ENCODE measurements around the gene CDC25A.

CDC25A gene

DNA sequence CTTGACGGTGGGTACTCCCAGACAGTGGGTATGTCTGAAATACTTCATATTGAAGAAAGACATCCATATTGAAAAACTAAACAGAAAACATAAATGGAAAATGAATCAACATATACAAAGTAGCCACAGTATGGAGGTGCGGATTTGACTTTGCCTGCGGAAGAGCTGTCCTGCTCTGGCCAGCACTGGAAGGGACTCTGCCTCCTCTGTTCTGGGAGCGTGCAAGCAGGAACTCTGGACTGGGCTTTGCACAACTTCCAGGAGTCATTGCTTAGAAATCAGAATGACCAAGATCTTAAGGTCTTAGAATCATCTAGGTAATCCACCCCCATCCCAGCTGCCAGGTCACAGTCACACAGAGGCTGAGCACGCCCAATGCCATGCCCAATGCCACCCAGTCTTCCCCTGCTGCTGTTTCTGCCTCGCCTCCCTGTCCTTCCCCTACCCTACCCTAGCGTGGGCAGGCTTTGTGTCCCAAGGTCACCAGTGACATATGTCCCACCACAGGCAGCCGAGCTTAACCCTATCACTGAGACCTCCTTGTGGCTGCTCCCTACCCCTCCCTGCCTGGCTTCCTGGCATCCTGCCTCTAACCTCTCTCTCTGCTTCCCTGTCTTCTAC lies 36.3 kb downstream of the CDC25A start:
- no peak for DNase-seq (ENCODE audit: low spot score)
- in situ Hi-C loops (cut with MboI; ENCODE audit: low sequenced_read_pairs, unreplicated experiment), result loop anchor here (10.0 to 25.0 kb wide), 3 partner anchors 157 to 615 kb away; no protein-coding TSS in a partner anchor
- TF ChIP-seq, protein P1, sequence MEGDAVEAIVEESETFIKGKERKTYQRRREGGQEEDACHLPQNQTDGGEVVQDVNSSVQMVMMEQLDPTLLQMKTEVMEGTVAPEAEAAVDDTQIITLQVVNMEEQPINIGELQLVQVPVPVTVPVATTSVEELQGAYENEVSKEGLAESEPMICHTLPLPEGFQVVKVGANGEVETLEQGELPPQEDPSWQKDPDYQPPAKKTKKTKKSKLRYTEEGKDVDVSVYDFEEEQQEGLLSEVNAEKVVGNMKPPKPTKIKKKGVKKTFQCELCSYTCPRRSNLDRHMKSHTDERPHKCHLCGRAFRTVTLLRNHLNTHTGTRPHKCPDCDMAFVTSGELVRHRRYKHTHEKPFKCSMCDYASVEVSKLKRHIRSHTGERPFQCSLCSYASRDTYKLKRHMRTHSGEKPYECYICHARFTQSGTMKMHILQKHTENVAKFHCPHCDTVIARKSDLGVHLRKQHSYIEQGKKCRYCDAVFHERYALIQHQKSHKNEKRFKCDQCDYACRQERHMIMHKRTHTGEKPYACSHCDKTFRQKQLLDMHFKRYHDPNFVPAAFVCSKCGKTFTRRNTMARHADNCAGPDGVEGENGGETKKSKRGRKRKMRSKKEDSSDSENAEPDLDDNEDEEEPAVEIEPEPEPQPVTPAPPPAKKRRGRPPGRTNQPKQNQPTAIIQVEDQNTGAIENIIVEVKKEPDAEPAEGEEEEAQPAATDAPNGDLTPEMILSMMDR (IDR thresholded peaks at IDR 0.05; ENCODE audit: borderline replicate concordance, control extremely low read depth, extremely low read depth, insufficient read depth, missing control alignments), result no peak

DNA sequence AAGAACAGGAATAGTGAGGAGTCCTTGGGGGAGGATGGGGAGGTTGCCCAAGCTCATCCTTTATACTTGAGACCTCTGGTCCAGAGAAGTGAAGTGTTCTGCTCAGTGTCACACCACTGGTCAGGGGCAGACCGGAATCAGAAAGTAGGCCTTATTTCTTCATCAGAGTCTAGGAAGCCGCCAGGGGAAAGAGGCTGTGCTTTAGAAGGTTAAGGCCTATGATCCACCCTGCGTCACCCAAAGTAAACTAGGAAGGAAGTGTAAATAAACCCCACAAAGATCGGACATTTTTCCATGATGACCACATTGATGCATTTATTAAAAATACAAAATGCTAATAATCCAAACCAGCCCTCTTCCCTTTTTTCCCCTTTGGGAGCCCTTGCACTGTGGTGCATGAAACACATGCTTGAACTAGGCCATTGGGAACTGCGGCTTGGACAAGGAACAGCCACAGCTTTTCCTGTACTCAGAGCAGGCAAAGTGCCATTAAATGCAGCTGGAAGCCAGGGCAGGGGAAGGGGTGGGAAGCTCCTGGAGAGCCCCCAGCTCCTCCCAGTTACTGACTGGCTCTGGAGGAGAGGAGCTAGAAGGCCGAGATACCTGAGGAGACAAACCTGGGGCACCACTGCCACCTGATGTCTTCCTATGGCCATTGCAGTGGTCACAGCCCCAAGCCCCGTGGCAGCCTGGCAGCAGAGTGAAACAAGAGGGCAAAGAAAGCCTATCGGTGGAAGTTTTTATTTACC lies 37.0 kb downstream of the CDC25A start:
- TF ChIP-seq, protein P1 (IDR thresholded peaks at IDR 0.05; ENCODE audit: borderline replicate concordance, control extremely low read depth, extremely low read depth, insufficient read depth, missing control alignments), result peak; percentile 80
- in situ Hi-C loops (cut with MboI; ENCODE audit: low sequenced_read_pairs, unreplicated experiment), result loop anchor here (10.0 to 25.0 kb wide), 3 partner anchors 156 to 614 kb away; no protein-coding TSS in a partner anchor
- peak; percentile 84 for DNase-seq (ENCODE audit: low spot score)

DNA sequence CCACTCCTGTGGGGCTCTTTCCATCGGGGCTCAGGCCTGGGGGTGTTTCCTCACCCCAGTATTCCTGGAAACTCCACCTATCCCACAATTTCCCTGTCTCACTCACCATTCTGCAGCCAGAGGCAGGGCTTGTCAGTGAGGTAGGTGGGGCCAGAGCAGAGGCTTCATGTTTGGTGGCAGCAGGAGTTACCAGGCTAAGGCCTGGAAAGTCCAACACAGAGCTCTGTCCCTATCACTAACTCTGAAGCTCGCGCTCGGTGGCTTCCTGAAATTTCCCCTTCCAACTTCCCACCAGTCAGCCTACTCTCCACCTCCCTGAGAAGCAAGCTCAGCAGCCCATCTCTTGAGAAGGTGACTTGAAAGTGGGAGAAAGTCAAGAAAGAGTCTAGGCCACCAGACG lies 44.2 kb downstream of the CDC25A start:
- no peak for DNase-seq (ENCODE audit: low spot score)
- TF ChIP-seq, protein P1 (IDR thresholded peaks at IDR 0.05; ENCODE audit: borderline replicate concordance, control extremely low read depth, extremely low read depth, insufficient read depth, missing control alignments), result no peak
- in situ Hi-C loops (cut with MboI; ENCODE audit: low sequenced_read_pairs, unreplicated experiment), result no loop called here

DNA sequence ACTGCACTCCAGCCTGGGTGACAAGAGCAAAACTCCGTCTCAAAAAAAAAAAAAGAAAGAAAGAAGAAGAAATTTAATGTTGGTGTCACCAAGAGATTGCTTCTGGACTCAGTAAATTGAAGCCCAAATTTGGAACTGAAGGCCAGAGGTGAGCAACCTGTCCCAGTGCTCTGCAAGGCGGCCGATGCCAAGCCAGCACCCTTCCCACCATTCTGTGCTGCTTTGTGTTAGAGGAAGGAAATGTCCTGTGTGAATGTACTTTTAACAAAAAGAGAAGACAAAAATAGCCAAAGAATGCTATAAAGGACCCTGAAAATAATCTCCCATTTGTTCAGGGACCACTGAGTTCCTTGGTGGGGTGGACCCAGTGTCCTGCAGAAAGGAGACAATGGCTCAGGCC lies 44.6 kb downstream of the CDC25A start:
- in situ Hi-C loops (cut with MboI; ENCODE audit: low sequenced_read_pairs, unreplicated experiment), result no loop called here
- no peak for DNase-seq (ENCODE audit: low spot score)
- TF ChIP-seq, protein P1 (IDR thresholded peaks at IDR 0.05; ENCODE audit: borderline replicate concordance, control extremely low read depth, extremely low read depth, insufficient read depth, missing control alignments), result no peak

DNA sequence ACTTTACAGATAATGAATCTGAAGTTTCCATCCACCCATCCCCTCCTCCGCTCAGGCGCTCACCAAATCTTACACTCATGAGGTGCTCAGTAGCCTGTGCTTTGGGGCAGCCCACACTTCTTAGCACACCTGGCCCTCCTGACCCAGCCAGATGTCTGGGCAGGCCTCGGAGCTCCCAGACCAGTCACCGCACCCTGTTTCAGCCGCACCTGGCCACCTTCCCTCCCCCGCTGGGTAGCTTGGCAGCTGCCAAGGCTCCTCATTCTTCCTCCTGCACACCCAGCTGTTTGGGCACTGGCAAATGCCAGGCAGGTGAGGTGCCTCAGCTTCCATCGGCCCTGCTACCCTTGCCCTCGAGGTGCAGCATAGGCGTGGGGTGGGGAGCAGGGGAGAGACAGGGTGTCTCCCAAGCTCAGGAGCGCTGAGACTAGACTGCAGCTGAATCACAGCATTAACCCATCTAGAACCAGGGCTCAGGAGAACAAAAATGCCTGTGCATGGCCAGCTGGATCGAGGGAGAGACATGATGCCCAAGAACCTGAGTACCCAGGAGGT lies 45.8 kb downstream of the CDC25A start:
- in situ Hi-C loops (cut with MboI; ENCODE audit: low sequenced_read_pairs, unreplicated experiment), result no loop called here
- no peak for DNase-seq (ENCODE audit: low spot score)
- TF ChIP-seq, protein P1 (IDR thresholded peaks at IDR 0.05; ENCODE audit: borderline replicate concordance, control extremely low read depth, extremely low read depth, insufficient read depth, missing control alignments), result no peak

DNA sequence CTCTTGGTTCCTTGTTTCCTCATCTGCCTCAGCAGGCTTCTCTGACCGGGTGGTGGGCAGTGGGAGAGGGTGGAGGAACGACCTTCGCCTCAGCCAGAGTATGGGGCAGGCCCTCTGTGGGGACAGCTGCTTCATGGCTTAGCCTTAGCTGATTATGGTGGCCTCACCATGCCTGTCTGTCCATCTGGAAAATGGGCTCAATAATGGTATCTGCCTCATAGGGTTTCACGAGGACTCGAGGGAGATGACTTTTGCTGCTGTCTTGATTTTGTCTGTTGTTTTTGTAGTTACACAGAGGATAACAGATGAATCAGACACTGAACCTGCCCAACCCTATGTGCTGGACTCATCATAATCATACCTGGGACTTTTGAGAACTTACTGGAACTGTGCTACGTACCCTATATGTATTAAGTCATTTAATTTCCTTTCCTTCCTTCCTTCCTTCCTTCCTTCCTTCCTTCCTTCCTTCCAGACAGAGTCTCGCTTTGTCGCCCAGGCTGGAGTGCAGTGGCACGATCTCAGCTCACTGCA lies 46.5 kb downstream of the CDC25A start:
- no peak for DNase-seq (ENCODE audit: low spot score)
- in situ Hi-C loops (cut with MboI; ENCODE audit: low sequenced_read_pairs, unreplicated experiment), result no loop called here
- TF ChIP-seq, protein P1 (IDR thresholded peaks at IDR 0.05; ENCODE audit: borderline replicate concordance, control extremely low read depth, extremely low read depth, insufficient read depth, missing control alignments), result no peak
